Aorta (tissue), 5 donors: ENCODE results near the gene FAM241A. TPM values are rescaled to one million over a fixed set of nuclear protein-coding genes. Genes with fewer than 3 reads are reported as not detected.

Experiments used
- ATAC-seq: fragments of 200-7000 bp; cut with Tn5 transposase; one replicate; pipeline ENCODE4 v1.9.1; 2022; ENCODE audit warnings: moderate library complexity; ENCODE audit not compliant: low FRiP score
- DNase-seq, 2 donors: peaks; one replicate each; pipeline ENCODE4 v3.0.0-alpha.2; 2020
- H3K27ac ChIP-seq, 2 donors: one replicate each; pipeline ENCODE4 v1.5.1; 2013; ENCODE audit warnings: low read length in 2 of 2, mild to moderate bottlenecking in 2 of 2, moderate library complexity in 2 of 2, control low read depth in 1 of 2, inconsistent platforms in 1 of 2, low read depth in 1 of 2
- H3K27me3 ChIP-seq, 2 donors: one replicate each; pipeline ENCODE4 v1.6.1; 2013; ENCODE audit warnings: control low read depth in 1 of 2, low read length in 1 of 2, mild to moderate bottlenecking in 1 of 2, moderate library complexity in 1 of 2; ENCODE audit not compliant: insufficient read depth in 2 of 2, control insufficient read depth in 1 of 2
- H3K36me3 ChIP-seq, 2 donors: one replicate each; pipeline ENCODE4 v1.6.1; 2013; ENCODE audit warnings: control low read depth in 1 of 2, low read length in 1 of 2, mild to moderate bottlenecking in 1 of 2; ENCODE audit not compliant: insufficient read depth in 2 of 2, control insufficient read depth in 1 of 2
- H3K4me1 ChIP-seq, 2 donors: one replicate each; pipeline ENCODE4 v1.6.1; 2013; ENCODE audit warnings: low read length in 2 of 2, control low read depth in 1 of 2, mild to moderate bottlenecking in 1 of 2, moderate library complexity in 1 of 2; ENCODE audit not compliant: insufficient read depth in 2 of 2, control insufficient read depth in 1 of 2
- H3K4me3 ChIP-seq, 2 donors: one replicate each; pipeline ENCODE4 v1.5.1; 2013; ENCODE audit warnings: low read length in 2 of 2, control low read depth in 1 of 2, mild to moderate bottlenecking in 1 of 2
- H3K9me3 ChIP-seq: one replicate; pipeline ENCODE4 v1.6.1; 2013; ENCODE audit warnings: mild to moderate bottlenecking, low read length; ENCODE audit not compliant: control insufficient read depth
- WGBS, 2 donors: extraction: QIAGEN DNeasy Blood & Tissue Kit; methylation state at CpG; one replicate each; pipeline ENCODE4 v1.1.7; 2013; 5-methylcytosine and 5-hydroxymethylcytosine counted together
- intact Hi-C, 2 donors: fragments of 100-400 bp; cut with DNase I; formaldehyde crosslinking; loops; one replicate each; pipeline versions ENCODE4 v1.14.2 to v1.15.0; 2022
- polyA plus RNA-seq, 2 donors: library from polyadenylated mRNA; stranded (reverse); fragments of 200-250 nt; gene quantifications; one replicate each; pipeline ENCODE4 v1.2.3, GENCODE V29; 2013
- total RNA-seq, 2 donors: library from RNA; stranded (reverse); fragmentation: NEBNext Ultra II Directional; extraction: Animal tissue kit (Norgen Biotek cat#: 25700); gene quantifications; one replicate each; pipeline ENCODE4 v1.2.1, GENCODE V29; 2021
- donor health status: healthy with polysubstance abuse.
- donor health status: Bipolar disorder and iron deficiency.
- donor health status: DM: no; HTN: no; CAD: no.
- donor health status: DM: no; HTN: no; CAD: no.
- donor health status: DM: yes; HTN: yes; CAD: no.

FAM241A gene
- total and polyA plus RNA-seq, 4 donors = 2.2 to 8.9 (median 4.9) TPM

- no peaks in the 10 kb centered on the region for H3K36me3 ChIP-seq
- peak within 1 kb of the TSS; percentile 0 to 96 for H3K27ac ChIP-seq
- DNase-seq (peak; percentile 89 to 94), ATAC-seq (peak; percentile 91)
- peak within 1 kb of the TSS; percentile 89 to 95 for H3K4me3 ChIP-seq
- H3K27me3 ChIP-seq = no peaks in the 10 kb centered on the region
- no peaks in the 10 kb centered on the region for H3K4me1 ChIP-seq
- intact Hi-C loops = loop anchor here (1.0 to 5.0 kb wide), 3 partner anchors 55 to 87 kb away; partner anchors contain the start of genes FAM241A (in 1 of the 2) and TIFA (in 1 of the 2)
- H3K9me3 ChIP-seq = no peaks in the 10 kb centered on the region
- WGBS, 2 donors = 0% methylated on average over 55 to 70 of the region's 70 CpGs
Measured at GRCh38 chr4:112231779-112232713, 86.8 kb downstream of the FAM241A start, which contains the start of gene AP1AR. Gene AP1AR, plus strand, starts transcription at chr4:112231787. Its CDS starts 305 bp downstream, at chr4:112232092.

- peak in 1 of 2 donors; percentile 59 for DNase-seq
- Histone ChIP-seq H3K4me3 (no peak overlapping the region), H3K9me3 (no peaks in the 10 kb centered on the region), H3K4me1 (no peaks in the 10 kb centered on the region), H3K36me3 (no peaks in the 10 kb centered on the region), H3K27me3 (no peaks in the 10 kb centered on the region), H3K27ac (no peak overlapping the region)
- intact Hi-C loops = loop anchor here (2.0 to 5.0 kb wide), 2 partner anchors 52 to 136 kb away; partner anchors contain the start of gene TIFA (in 1 of the 2)
- WGBS, 2 donors = 38 to 39% methylated on average over 3 of the region's 3 CpGs
- ATAC-seq = no peak
Measured at GRCh38 chr4:112234952-112235609, 89.8 kb downstream of the FAM241A start.

- ATAC-seq = no peak
- no peaks in the 10 kb centered on the region for H3K27me3 ChIP-seq
- WGBS, 2 donors = 94 to 96% methylated on average over 2 of the region's 2 CpGs
- DNase-seq = no peak
- no peak overlapping the region for H3K27ac ChIP-seq
- H3K4me3 ChIP-seq = no peak overlapping the region
- intact Hi-C loops = no loop called here
- H3K36me3 ChIP-seq = no peaks in the 10 kb centered on the region
- H3K9me3 ChIP-seq = no peaks in the 10 kb centered on the region
- no peaks in the 10 kb centered on the region for H3K4me1 ChIP-seq
Measured at GRCh38 chr4:112236040-112236439, 90.8 kb downstream of the FAM241A start.

- whole genome bisulfite sequencing, 2 donors = 94 to 99% methylated on average over 2 of the region's 2 CpGs
Measured at GRCh38 chr4:112238833-112239232, 93.6 kb downstream of the FAM241A start.

More at GRCh38 chr4:112238833-112239232, 93.6 kb downstream of the FAM241A start:
- Histone ChIP-seq H3K36me3 (no peaks in the 10 kb centered on the region), H3K4me1 (no peaks in the 10 kb centered on the region), H3K9me3 (no peaks in the 10 kb centered on the region), H3K4me3 (no peak overlapping the region), H3K27me3 (no peaks in the 10 kb centered on the region), H3K27ac (no peak overlapping the region)
- DNase-seq (no peak), ATAC-seq (no peak)
- intact Hi-C loops = no loop called here

Other genes with a start within 250 kb of the FAM241A start
- 10 to 100 TPM; 12.9 to 17.9 TPM for gene AP1AR, start 86.3 kb downstream of the FAM241A start, total RNA-seq
- 10 to 100 TPM in 1 of 2 donors, 1 to 10 TPM in 1; 9.4 to 15.3 TPM for gene AP1AR, start 86.3 kb downstream of the FAM241A start, polyA plus RNA-seq
- gene TIFA, start 140.4 kb downstream of the FAM241A start, total RNA-seq = 10 to 100 TPM in 1 of 2 donors, 1 to 10 TPM in 1; 8.5 to 12.6 TPM
- gene TIFA, start 140.4 kb downstream of the FAM241A start, polyA plus RNA-seq = 10 to 100 TPM in 1 of 2 donors, 1 to 10 TPM in 1; 9.9 to 11.3 TPM
- 10 to 100 TPM; 36.7 to 52.7 TPM for gene ALPK1, start 151.9 kb downstream of the FAM241A start, total RNA-seq
- gene ALPK1, start 151.9 kb downstream of the FAM241A start, polyA plus RNA-seq = 10 to 100 TPM in 1 of 2 donors, 1 to 10 TPM in 1; 6.6 to 11.2 TPM